SIG-M5 treated with dmso at 0.1 percent for 504 hours (cell line): Measurements from ENCODE around the gene LINS1.

Experiments
- DNase-seq: peaks from one replicate; lab custom pipeline; 2025; ENCODE audit not compliant: unreplicated experiment; lab: John Stamatoyannopoulos, UW

Gene LINS1

DNA sequence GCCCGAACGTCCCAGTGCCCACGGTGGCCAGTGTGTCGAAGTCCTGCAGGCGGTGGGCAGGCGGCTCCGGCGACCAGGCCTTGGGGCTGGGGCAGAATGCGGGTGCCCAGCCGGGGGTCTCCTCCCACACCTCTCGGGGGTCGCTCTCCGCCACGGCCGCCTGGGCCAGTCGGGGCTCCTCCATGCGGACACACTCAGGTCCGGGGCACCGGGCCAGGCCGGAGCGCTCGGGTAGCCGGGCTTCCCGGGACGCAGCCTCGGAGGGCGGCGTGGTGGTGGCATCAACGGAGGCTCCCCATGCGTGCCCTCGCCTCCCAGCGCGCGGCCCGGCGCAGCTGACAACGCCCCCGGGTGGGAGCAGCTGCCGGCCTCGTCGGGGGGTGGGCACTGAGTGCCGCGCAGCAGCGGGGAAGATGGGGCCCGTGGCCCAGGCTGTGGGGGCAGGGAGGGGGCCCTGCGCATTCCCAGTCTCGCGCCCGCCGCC, 43.2 kb downstream of the LINS1 start:
- no peak for DNase-seq

DNA sequence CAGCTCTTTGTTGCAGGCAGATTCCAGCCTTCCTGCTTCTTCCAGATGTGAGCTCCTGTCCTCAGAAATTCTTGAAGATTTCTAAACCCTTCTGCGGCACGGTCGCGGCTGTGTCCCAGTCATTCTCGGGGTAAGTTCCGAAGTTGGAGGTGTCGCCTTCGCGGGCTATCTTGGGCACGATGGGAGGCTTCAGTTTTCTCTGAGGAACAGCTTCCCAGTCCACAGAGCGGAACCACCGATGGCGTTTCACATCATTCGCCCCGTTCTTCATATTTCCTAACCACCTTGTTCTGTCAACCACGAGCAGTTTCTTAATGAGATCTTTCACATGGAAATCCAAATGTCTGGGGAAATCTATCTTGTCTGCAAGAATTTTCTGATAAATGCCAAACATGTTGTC, 48.5 kb downstream of the LINS1 start:
- DNase-seq, result no peak

GRCh38 chr15:100547961-100548360, 54.0 kb downstream of the LINS1 start:
- DNase-seq, result no peak

GRCh38 chr15:100544946-100545345, 57.0 kb downstream of the LINS1 start:
- DNase-seq, result no peak

DNA sequence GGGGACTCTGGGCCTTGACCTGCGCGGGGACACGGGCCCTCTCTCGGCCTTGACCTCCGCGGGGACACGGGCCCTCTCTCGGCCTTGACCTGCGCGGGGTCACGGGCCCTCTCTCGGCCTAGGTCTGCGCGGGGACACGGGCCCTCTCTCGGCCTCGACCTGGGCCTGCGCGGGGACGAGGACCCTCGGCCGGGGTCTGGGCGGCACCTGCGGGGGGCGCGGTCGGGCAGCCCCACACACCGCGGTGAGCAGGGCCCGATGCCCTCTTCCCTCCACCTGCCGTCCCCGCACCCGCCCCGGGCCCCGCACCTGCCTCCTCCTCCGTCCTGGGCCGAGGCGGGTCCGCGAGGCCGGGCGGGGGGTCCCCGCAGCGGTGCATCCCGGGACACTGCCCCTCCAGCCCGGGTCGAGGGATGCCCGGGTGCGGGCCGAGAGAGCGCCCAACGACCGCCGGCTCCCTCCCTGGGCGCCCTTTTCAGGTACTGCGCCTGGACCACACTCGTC, 57.6 kb downstream of the LINS1 start:
- no peak for DNase-seq

DNA sequence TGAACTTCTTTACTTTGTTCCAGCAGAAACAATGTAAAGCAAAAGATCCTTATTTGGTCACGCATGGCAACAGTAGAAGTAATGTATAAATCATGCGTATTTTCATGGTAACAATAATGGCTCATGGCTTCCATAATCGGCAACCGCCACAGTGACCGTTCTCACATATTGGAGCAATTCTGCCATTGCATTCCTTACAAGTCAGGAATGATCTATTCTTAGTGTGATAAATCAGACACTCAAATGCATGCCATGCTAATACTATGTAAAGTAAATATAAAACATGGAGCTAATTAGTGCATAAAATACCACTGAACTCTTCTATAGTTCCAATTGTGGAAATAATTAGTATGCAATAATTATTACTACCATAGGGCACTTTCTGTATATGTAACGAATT, 59.7 kb downstream of the LINS1 start:
- DNase-seq, result no peak

DNA sequence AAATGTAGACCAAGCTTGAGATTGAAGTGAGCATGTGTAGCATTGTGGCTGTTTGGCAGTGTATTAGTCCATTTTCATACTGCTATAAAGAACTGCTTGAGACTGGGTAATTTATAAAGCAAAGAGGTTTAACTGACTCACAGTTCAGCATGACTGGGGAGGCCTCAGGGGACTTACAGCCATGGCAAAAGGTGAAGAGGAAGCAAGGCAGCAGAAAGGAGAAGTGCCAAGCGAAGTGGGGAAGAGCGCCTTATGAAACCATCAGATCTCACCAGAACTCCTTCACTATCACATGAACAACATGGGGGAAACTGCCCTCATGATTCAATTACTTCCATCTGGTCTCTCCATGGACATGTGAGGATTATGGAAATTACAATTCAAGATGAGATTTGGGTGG, 64.7 kb downstream of the LINS1 start:
- DNase-seq, result peak; percentile 63

- no peak for DNase-seq
Measured at GRCh38 chr15:100536733-100537132, 65.3 kb downstream of the LINS1 start.

- no peak for DNase-seq
Measured at GRCh38 chr15:100533886-100534285, 68.1 kb downstream of the LINS1 start.

DNA sequence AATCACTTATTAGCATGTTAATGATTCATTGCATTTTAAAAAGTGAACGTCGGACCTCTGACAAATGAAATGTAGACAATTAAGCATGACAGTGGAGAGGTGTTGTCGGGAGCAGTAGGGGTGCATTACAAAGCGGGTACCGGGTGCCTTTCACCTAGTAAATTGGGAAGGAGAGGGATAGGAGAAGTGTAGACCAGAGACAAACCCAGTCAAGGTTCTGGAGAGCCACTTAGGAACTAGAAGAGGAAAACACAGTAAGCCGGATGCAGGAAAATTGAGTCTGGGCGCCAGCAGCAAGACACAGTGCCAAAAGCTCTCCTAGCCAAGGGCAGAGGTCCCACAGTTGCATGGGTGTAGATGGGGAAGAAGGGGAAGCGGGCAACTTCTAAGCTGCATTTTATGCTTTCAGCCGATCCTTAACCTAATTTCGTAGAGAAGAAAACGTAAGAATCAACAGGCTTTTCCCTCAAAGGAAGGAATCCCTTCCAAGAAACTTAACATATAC, 70.1 kb downstream of the LINS1 start:
- no peak for DNase-seq

DNA sequence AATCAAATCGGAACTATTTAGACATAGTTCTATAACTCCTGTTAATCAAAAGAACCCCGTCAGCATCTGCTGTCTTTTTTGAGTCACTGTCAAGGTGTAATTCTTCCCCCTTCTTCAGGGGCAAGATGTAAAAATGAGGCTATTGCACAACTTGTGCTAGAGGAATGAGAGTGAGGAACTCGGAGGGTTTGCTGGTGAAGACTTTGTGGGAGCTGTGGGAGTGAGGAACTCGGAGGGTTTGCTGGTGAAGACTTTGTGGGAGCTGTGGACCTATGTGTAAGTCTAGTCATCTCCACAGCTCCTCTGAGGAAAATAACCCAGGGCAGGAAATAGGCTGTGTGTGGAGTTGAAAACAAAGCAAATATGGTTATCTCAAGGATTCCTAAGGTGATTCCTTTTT, 70.8 kb downstream of the LINS1 start:
- DNase-seq, result no peak

- no peak for DNase-seq
Measured at GRCh38 chr15:100529556-100529955, 72.4 kb downstream of the LINS1 start.

DNA sequence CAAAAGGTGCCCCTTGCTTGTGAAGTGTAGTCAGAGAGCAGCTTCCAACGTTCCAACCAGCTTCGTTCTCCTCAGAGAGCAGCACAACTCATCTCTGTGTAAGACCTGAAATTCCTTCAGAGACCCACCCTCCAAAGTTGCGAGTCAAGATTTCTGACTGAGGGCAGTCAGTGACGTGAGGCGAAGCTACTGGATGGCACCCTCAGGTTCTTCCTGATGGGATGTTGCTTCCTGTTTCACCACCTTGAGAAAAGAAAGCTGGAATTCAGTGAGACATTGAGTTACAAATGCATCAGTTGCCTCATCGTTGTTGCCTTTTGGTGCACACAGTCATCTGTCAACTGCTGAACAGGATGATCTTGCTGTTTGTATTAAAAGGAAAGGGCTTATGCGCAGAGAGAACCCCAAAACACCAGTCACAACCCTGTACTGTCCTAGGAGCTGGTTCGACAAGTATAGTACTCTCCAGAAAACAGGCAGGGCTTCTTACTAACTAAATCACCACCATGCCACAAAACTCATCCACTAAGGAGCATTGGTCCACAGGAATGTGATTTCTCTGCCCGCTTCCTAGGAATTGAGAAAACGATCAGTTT, 73.1 kb downstream of the LINS1 start, which contains the start of gene CERS3:
TSS of gene CERS3 (minus strand) at position 118 of the 596 bp plus-strand sequence. CDS start 27,101 bp downstream, outside the sequence.
- no peak for DNase-seq

- no peak for DNase-seq
Measured at GRCh38 chr15:100526027-100526481, 75.9 kb downstream of the LINS1 start.

GRCh38 chr15:100525436-100525835, 76.5 kb downstream of the LINS1 start:
- no peak for DNase-seq

- no peak for DNase-seq
Measured at GRCh38 chr15:100524326-100524725, 77.7 kb downstream of the LINS1 start.

DNA sequence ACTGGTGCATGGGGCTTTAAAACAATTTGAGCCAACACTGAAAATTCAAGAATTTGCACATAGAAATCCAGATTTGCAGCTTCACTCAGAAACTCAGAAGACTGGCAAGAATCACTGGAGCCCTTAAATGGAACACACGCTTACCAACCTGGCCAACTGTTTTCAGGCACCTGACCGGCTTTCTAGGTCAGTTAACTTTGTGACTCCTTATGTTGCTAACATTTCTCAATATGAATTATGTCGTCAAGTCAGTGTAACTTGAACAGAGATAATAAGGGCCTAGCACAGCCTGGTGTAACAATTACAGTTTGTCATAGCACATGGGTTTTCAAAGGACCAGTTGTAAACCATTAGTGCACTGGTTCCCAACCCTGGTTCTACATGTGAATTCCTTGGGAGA, 80.1 kb downstream of the LINS1 start:
- no peak for DNase-seq

- DNase-seq, result peak; percentile 82
Measured at GRCh38 chr15:100520132-100520921, 81.7 kb downstream of the LINS1 start.

DNA sequence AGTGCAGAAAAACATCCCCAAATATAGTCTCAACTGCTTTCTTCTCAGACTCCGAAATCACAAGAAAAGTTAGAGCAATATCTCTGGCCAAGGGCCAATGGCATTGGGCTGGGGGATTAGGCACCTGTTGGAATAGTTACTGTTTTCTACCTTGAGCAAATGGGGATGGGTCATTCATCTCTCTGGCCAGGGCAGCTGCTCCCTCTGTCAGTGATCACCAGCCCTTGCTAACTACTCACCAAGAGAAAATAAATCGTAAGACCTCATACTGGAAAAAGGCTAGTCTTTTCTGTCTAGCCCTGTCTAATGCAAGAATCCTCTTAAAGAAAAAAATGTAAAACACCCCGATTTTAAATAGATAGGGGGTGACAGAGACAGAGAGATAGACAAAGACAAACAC, 84.1 kb downstream of the LINS1 start:
- DNase-seq, result no peak
